ENCODE data around the gene ANKH. TPM values are rescaled to one million over a fixed set of nuclear protein-coding genes. Genes with fewer than 3 reads are reported as not detected.

The ANKH gene
- polyA plus RNA-seq, 3 donors = 2.4 to 6.3 (median 3.1) TPM

GRCh38 chr5:14735944-14736343, 135.6 kb downstream of the ANKH start:
- Histone ChIP-seq H3K79me2 (ENCODE audit: insufficient read depth, low read length) (no peaks in the 10 kb centered on the region), H3K9ac (ENCODE audit: insufficient read depth, low read length, poor library complexity, severe bottlenecking) (no peak overlapping the region), H3K27ac (ENCODE audit: low read depth in 1 of 2, low read length in 2 of 2) (no peak overlapping the region), H2AFZ (ENCODE audit: insufficient read depth, low read depth, low read length, poor library complexity, severe bottlenecking) (no peak overlapping the region), H3K4me1 (ENCODE audit: control insufficient read depth in 1 of 2, insufficient read depth in 2 of 2, low read length in 2 of 2) (peaks cover 6 to 13% of the 10 kb centered on the region in 2 donors), H3K27me3 (ENCODE audit: control insufficient read depth in 2 of 2, insufficient read depth in 2 of 2, low read length in 2 of 2) (no peaks in the 10 kb centered on the region), H3K9me3 (replicated peaks in 1 of 2; ENCODE audit: control insufficient read depth in 1 of 2, insufficient read depth in 1 of 2, low read length in 2 of 2) (no peaks in the 10 kb centered on the region), H3K4me3 (replicated peaks in 1 of 3; ENCODE audit: low read depth in 2 of 3, low read length in 3 of 3) (no peak overlapping the region), H3K4me2 (replicated peaks; ENCODE audit: extremely low read depth, low read length, poor library complexity, severe bottlenecking) (no peak overlapping the region), H3K36me3 (replicated peaks in 1 of 2; ENCODE audit: control insufficient read depth in 1 of 2, insufficient read depth in 2 of 2, low read length in 2 of 2) (no peaks in the 10 kb centered on the region), H4K20me1 (ENCODE audit: insufficient read depth, low read length) (no peaks in the 10 kb centered on the region)
- intact Hi-C loops (cut with micrococcal nuclease) = no loop called here
- TF ChIP-seq CTCF (IDR thresholded peaks at IDR 0.05) = no peak
- Mint-ChIP-seq H3K36me3 (peaks cover 4 to 7% of the 10 kb centered on the region in 2 donors), H3K27me3 (ENCODE audit: low read depth in 3 of 3) (no peaks in the 10 kb centered on the region), H3K4me1 (peaks cover 28% of the 10 kb centered on the region), H3K9me3 (peaks cover 0 to 3% (median 0%) of the 10 kb centered on the region in 7 donors), H3K4me3 (no peak overlapping the region), H3K27ac (peak overlapping the region in 2 of 7 donors; percentile 21 to 30)
- 100% methylated on average over 1 of the region's 4 CpGs for WGBS (ENCODE audit: insufficient coverage)
- DNase-seq = peak; percentile 19 to 42 (median 31)

DNA sequence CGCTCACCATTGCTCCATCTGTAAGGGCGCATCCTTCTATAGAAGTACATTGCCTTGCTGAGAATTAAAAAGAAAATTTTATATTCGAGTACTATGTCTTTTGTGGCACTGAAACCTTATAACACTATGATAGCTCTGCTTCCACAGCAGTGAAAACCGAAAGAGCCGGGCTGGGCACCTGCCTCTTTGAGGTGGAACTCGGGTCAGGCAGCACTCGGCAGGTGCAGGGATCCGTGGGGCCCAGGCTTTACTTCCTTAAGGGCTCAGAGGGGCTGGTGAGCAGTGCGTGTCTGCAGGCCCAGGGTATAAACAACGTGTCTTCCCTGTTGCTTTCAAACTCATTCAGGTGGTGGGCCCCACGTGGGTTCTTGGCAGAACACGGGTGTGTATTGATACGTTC, 137.2 kb downstream of the ANKH start:
- no peaks in the 10 kb centered on the region for H3K9me3 ChIP-seq (replicated peaks in 1 of 2; ENCODE audit: control insufficient read depth in 1 of 2, insufficient read depth in 1 of 2, low read length in 2 of 2)
- Mint-ChIP-seq H3K36me3 (peaks cover 4 to 13% of the 10 kb centered on the region in 2 donors), H3K27ac (no peak overlapping the region), H3K9me3 (peaks cover 0 to 3% (median 0%) of the 10 kb centered on the region in 7 donors), H3K27me3 (ENCODE audit: low read depth in 3 of 3) (no peaks in the 10 kb centered on the region), H3K4me1 (peaks cover 18% of the 10 kb centered on the region), H3K4me3 (no peak overlapping the region)
- no peaks in the 10 kb centered on the region for H4K20me1 ChIP-seq (ENCODE audit: insufficient read depth, low read length)
- H3K9ac ChIP-seq (ENCODE audit: insufficient read depth, low read length, poor library complexity, severe bottlenecking) = no peak overlapping the region
- TF ChIP-seq CTCF (IDR thresholded peaks at IDR 0.05) = no peak
- H3K27me3 ChIP-seq (ENCODE audit: control insufficient read depth in 2 of 2, insufficient read depth in 2 of 2, low read length in 2 of 2) = no peaks in the 10 kb centered on the region
- no peaks in the 10 kb centered on the region for H3K36me3 ChIP-seq (replicated peaks in 1 of 2; ENCODE audit: control insufficient read depth in 1 of 2, insufficient read depth in 2 of 2, low read length in 2 of 2)
- no peak overlapping the region for H3K4me2 ChIP-seq (replicated peaks; ENCODE audit: extremely low read depth, low read length, poor library complexity, severe bottlenecking)
- no peak overlapping the region for H2AFZ ChIP-seq (ENCODE audit: insufficient read depth, low read depth, low read length, poor library complexity, severe bottlenecking)
- intact Hi-C loops (cut with micrococcal nuclease) = no loop called here
- DNase-seq = no peak
- WGBS (ENCODE audit: insufficient coverage) = 98% methylated on average over 8 of the region's 13 CpGs
- no peaks in the 10 kb centered on the region for H3K79me2 ChIP-seq (ENCODE audit: insufficient read depth, low read length)
- no peak overlapping the region for H3K27ac ChIP-seq (ENCODE audit: low read depth in 1 of 2, low read length in 2 of 2)
- H3K4me3 ChIP-seq (replicated peaks in 1 of 3; ENCODE audit: low read depth in 2 of 3, low read length in 3 of 3) = no peak overlapping the region
- H3K4me1 ChIP-seq (ENCODE audit: control insufficient read depth in 1 of 2, insufficient read depth in 2 of 2, low read length in 2 of 2) = peaks cover 3 to 4% of the 10 kb centered on the region in 2 donors
